Measurements from ENCODE around the gene PHKA2. TPM values are rescaled to one million over a fixed set of nuclear protein-coding genes. Genes with fewer than 3 reads are reported as not detected.

PHKA2 gene
- total RNA-seq, 1 experiment from 2014 or later = 18.1 TPM

DNA sequence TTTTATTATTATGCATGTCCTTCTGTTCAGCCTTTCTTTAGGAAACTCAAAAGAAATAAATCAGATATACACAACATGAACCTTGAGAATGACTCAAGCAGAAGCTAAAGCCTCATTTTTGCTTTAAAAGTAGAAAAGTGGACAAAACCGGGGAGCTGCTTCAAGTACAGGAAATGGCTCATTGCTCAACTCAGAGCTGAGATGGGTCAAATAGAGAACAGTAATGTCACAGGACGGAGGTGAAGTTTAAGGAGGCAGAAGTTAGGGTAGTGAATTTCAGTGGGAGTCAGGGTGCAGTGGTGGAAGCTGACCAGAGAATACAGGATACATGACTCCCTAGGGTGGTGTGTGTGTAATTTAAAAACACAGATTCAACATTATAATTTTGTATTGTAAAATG lies 22.2 kb downstream of the PHKA2 start:
- Mint-ChIP-seq H3K4me3 (ENCODE audit: unreplicated experiment) (no peak overlapping the region), H3K36me3 (ENCODE audit: insufficient read depth, unreplicated experiment) (no peaks in the 10 kb centered on the region), H3K9me3 (ENCODE audit: unreplicated experiment) (peaks cover 3% of the 10 kb centered on the region), H3K27ac (ENCODE audit: low read depth, unreplicated experiment) (no peak overlapping the region), H3K27me3 (ENCODE audit: insufficient read depth, unreplicated experiment) (no peaks in the 10 kb centered on the region), H3K4me1 (ENCODE audit: insufficient read depth, unreplicated experiment) (no peaks in the 10 kb centered on the region)
- ChIA-PET POLR2A (no interaction called here), CTCF (interaction anchor here (0.7 kb wide), 1 partner anchor 8 kb away, joined by 3 read pairs; no protein-coding TSS in a partner anchor)
- TF ChIP-seq, protein P1, sequence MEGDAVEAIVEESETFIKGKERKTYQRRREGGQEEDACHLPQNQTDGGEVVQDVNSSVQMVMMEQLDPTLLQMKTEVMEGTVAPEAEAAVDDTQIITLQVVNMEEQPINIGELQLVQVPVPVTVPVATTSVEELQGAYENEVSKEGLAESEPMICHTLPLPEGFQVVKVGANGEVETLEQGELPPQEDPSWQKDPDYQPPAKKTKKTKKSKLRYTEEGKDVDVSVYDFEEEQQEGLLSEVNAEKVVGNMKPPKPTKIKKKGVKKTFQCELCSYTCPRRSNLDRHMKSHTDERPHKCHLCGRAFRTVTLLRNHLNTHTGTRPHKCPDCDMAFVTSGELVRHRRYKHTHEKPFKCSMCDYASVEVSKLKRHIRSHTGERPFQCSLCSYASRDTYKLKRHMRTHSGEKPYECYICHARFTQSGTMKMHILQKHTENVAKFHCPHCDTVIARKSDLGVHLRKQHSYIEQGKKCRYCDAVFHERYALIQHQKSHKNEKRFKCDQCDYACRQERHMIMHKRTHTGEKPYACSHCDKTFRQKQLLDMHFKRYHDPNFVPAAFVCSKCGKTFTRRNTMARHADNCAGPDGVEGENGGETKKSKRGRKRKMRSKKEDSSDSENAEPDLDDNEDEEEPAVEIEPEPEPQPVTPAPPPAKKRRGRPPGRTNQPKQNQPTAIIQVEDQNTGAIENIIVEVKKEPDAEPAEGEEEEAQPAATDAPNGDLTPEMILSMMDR (IDR thresholded peaks at IDR 0.05; ENCODE audit: unreplicated experiment) = no peak
- no peak for DNase-seq (ENCODE audit: unreplicated experiment)
- intact Hi-C loops (cut with micrococcal nuclease) = no loop called here
- no TSS peak for BruUV-seq (replicated peaks)

DNA sequence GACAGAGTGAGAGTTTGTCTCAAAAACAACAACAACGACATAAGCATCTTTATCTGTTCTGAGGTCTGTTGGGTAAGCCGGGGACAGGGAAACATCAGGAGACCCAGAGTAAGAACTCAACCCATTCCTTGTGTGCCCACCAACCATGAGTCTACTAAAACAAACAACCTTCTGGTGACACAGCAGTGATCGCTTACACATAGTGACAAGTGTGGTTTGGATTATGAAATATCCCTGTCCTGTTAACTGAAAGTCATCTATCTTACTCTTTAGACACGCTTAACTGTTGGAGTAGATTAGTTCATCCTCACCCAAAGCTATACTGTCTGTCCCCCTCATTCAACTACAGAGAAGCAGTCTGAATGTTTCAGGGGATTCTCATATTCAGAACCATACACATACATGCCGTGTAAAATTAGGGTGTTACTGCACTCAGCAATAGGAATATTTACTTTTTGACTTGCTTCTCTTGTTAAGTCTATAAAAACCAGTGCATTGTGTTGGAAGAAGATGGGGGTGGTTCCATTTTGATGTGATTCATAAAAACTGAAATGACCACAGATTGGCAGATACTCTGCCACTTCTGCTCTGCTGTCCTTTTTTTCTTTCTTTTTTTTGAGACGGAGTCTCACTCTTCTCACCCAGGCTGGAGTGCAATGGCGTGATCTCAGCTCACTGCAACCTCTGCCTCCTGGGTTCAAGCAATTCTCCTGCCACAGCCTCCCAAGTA lies 27.4 kb downstream of the PHKA2 start:
- DNase-seq (ENCODE audit: unreplicated experiment) = no peak
- CTCF ChIA-PET = interaction anchor here (1.1 kb wide), 1 partner anchor 546 kb away, joined by 3 read pairs; no protein-coding TSS in a partner anchor
- no TSS peak for BruUV-seq (replicated peaks)
- peaks cover 8% of the 10 kb centered on the region for H3K36me3 Mint-ChIP-seq (ENCODE audit: insufficient read depth, unreplicated experiment)
- H3K4me3 Mint-ChIP-seq (ENCODE audit: unreplicated experiment) = no peak overlapping the region
- no peaks in the 10 kb centered on the region for H3K27me3 Mint-ChIP-seq (ENCODE audit: insufficient read depth, unreplicated experiment)
- H3K4me1 Mint-ChIP-seq (ENCODE audit: insufficient read depth, unreplicated experiment) = no peaks in the 10 kb centered on the region
- no peak overlapping the region for H3K27ac Mint-ChIP-seq (ENCODE audit: low read depth, unreplicated experiment)
- POLR2A ChIA-PET = no interaction called here
- no peaks in the 10 kb centered on the region for H3K9me3 Mint-ChIP-seq (ENCODE audit: unreplicated experiment)
- intact Hi-C loops (cut with micrococcal nuclease) = no loop called here
- TF ChIP-seq, protein P1 (IDR thresholded peaks at IDR 0.05; ENCODE audit: unreplicated experiment) = no peak

DNA sequence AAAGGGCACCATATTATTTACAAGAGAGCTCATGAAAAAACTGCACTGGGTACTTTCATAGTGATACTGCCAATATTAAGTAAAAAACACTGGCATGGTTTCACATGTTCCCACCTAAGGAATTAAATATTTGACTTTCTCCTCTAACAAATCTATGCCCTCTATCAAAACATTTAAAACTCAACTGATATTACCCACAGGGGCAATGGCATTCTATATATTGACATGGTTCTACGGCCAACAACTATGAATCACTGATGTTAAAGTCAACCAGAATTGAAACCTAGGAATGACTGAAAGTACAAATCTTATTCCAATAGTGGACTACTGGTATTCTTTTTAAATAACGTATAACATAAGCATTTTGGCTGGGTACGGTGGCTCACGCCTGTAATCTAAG lies 28.2 kb downstream of the PHKA2 start:
- POLR2A ChIA-PET = no interaction called here
- intact Hi-C loops (cut with micrococcal nuclease) = no loop called here

DNA sequence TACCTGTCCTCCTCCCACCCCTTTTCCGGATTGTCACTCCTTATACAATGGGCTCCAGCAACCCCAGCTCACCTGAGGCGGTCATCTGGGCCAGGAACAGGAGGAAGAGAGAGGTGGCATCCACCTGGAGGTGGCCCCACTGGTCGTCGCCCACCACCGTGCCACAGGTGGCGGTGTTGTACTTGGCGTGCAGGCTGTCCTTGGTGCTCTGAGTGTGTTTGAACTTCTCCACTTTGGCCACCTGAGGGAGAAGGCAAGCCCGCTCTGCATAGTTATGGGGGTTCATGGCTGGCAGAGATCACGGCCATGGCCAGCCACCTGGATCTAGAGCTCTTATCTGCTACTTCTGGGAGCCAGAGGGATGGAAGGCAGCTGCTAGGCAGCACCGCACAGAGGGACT lies 32.9 kb downstream of the PHKA2 start:
- H3K4me1 Mint-ChIP-seq (ENCODE audit: insufficient read depth, unreplicated experiment) = peaks cover 5% of the 10 kb centered on the region
- H3K4me3 Mint-ChIP-seq (ENCODE audit: unreplicated experiment) = no peak overlapping the region
- TF ChIP-seq, protein P1 (IDR thresholded peaks at IDR 0.05; ENCODE audit: unreplicated experiment) = no peak
- intact Hi-C loops (cut with micrococcal nuclease) = no loop called here
- H3K27me3 Mint-ChIP-seq (ENCODE audit: insufficient read depth, unreplicated experiment) = no peaks in the 10 kb centered on the region
- BruUV-seq (replicated peaks) = no TSS peak
- H3K36me3 Mint-ChIP-seq (ENCODE audit: insufficient read depth, unreplicated experiment) = peaks cover 23% of the 10 kb centered on the region
- no peak overlapping the region for H3K27ac Mint-ChIP-seq (ENCODE audit: low read depth, unreplicated experiment)
- POLR2A ChIA-PET = no interaction called here
- no peak for DNase-seq (ENCODE audit: unreplicated experiment)
- CTCF ChIA-PET = no interaction called here
- H3K9me3 Mint-ChIP-seq (ENCODE audit: unreplicated experiment) = no peaks in the 10 kb centered on the region

More for the DNA sequence above, 28.2 kb downstream of the PHKA2 start:
- no peak for DNase-seq (ENCODE audit: unreplicated experiment)
- TF ChIP-seq, protein P1 (IDR thresholded peaks at IDR 0.05; ENCODE audit: unreplicated experiment) = no peak
- no peaks in the 10 kb centered on the region for H3K9me3 Mint-ChIP-seq (ENCODE audit: unreplicated experiment)
- CTCF ChIA-PET = no interaction called here
- no TSS peak for BruUV-seq (replicated peaks)
- H3K27ac Mint-ChIP-seq (ENCODE audit: low read depth, unreplicated experiment) = no peak overlapping the region
- H3K36me3 Mint-ChIP-seq (ENCODE audit: insufficient read depth, unreplicated experiment) = peaks cover 8% of the 10 kb centered on the region
- H3K27me3 Mint-ChIP-seq (ENCODE audit: insufficient read depth, unreplicated experiment) = no peaks in the 10 kb centered on the region
- H3K4me1 Mint-ChIP-seq (ENCODE audit: insufficient read depth, unreplicated experiment) = no peaks in the 10 kb centered on the region
- H3K4me3 Mint-ChIP-seq (ENCODE audit: unreplicated experiment) = no peak overlapping the region
